Activated CD8-positive, alpha-beta memory T cell treated with anti-CD3 and anti-CD28 coated beads, Interleukin-2, amount 10 ng/mL, durations not matched to agents 7 days and 5 days (primary cell): ENCODE measurements around the gene CCL16. TPM values are rescaled to one million over a fixed set of nuclear protein-coding genes. Genes with fewer than 3 reads are reported as not detected.

Source experiments
- total RNA-seq, 2 experiments: library from RNA; stranded (reverse); gene quantifications; one replicate each; pipeline ENCODE4 v1.2.3, GENCODE V29; 2021

Gene CCL16
- total RNA-seq, 2 experiments from 2014 or later: not detected

Other genes with a start within 250 kb of the CCL16 start
- gene RASL10B, start 249.9 kb downstream of the CCL16 start, total RNA-seq: under 1 TPM in 1 of 2 experiments, not detected in 1; 0.37 TPM
- not detected for gene GAS2L2, start 228.3 kb downstream of the CCL16 start, total RNA-seq
- not detected for gene C17orf50, start 220.6 kb downstream of the CCL16 start, total RNA-seq
- not detected for gene MMP28, start 185.9 kb downstream of the CCL16 start, total RNA-seq
- 100 to 1,000 TPM; 333 to 366 TPM for gene TAF15, start 172.0 kb downstream of the CCL16 start, total RNA-seq
- 1 to 10 TPM; 6.4 to 6.7 TPM for gene HEATR9, start 112.6 kb downstream of the CCL16 start, total RNA-seq
- gene CCL5, start 101.1 kb downstream of the CCL16 start, total RNA-seq: 1,000 to 10,000 TPM in 1 of 2 experiments, 100 to 1,000 TPM in 1; 973 to 1,249 TPM
- gene RDM1, start 50.7 kb downstream of the CCL16 start, total RNA-seq: 10 to 100 TPM; 13.5 to 18.5 TPM
- gene LYZL6, start 37.8 kb downstream of the CCL16 start, total RNA-seq: not detected
- gene CCL14, start 5.2 kb upstream of the CCL16 start, total RNA-seq: not detected
- gene CCL15, start 20.1 kb upstream of the CCL16 start, total RNA-seq: not detected
- under 1 TPM in 1 of 2 experiments, not detected in 1; 0.82 TPM for gene CCL23, start 36.5 kb upstream of the CCL16 start, total RNA-seq
- not detected for gene CCL18, start 82.8 kb upstream of the CCL16 start, total RNA-seq
- gene CCL3, start 108.6 kb upstream of the CCL16 start, total RNA-seq: 100 to 1,000 TPM in 1 of 2 experiments, 10 to 100 TPM in 1; 77.2 to 634 TPM
- 100 to 1,000 TPM in 1 of 2 experiments, 10 to 100 TPM in 1; 66.7 to 367 TPM for gene CCL4, start 122.3 kb upstream of the CCL16 start, total RNA-seq
- 1 to 10 TPM; 5.8 to 9.9 TPM for gene TBC1D3B, start 195.1 kb upstream of the CCL16 start, total RNA-seq
- gene CCL3L1, start 215.3 kb upstream of the CCL16 start, total RNA-seq: 10 to 100 TPM; 10.5 to 35.6 TPM
- gene CCL4L2, start 229.6 kb upstream of the CCL16 start, total RNA-seq: 10 to 100 TPM; 22.8 to 56.5 TPM